GM19035 (cell line): ENCODE data around the gene TMOD2.

Source experiments
- ATAC-seq: cut with Tn5 transposase; IDR thresholded peaks from one replicate; pipeline ENCODE4 v1.9.1; 2021; ENCODE audit not compliant: unreplicated experiment

The TMOD2 gene

GRCh38 chr15:51735228-51736010 is 16.0 kb upstream of the TMOD2 start:
- ATAC-seq = no peak

GRCh38 chr15:51736069-51736468 is 15.3 kb upstream of the TMOD2 start:
- ATAC-seq = no peak

GRCh38 chr15:51736751-51737521 is 14.5 kb upstream of the TMOD2 start:
- peak; percentile 38 for ATAC-seq

GRCh38 chr15:51737522-51738305 is 13.7 kb upstream of the TMOD2 start, which contains the start of gene LYSMD2:
Gene LYSMD2 (minus strand): TSS chr15:51737655. CDS start chr15:51737622, 33 bp downstream.
- ATAC-seq = peak; percentile 46

- no peak for ATAC-seq
Observed at GRCh38 chr15:51738553-51738952, 12.8 kb upstream of the TMOD2 start.

- ATAC-seq = no peak
Observed at GRCh38 chr15:51739061-51739712, 12.2 kb upstream of the TMOD2 start.

GRCh38 chr15:51749307-51749706 is 2.1 kb upstream of the TMOD2 start:
- no peak for ATAC-seq

- ATAC-seq = no peak
Observed at GRCh38 chr15:51750186-51750585, 1.2 kb upstream of the TMOD2 start.

- peak; percentile 43 for ATAC-seq
Observed at GRCh38 chr15:51751697-51752683, 593 bp downstream of the TMOD2 start.

GRCh38 chr15:51752888-51753287 is 1.5 kb downstream of the TMOD2 start:
- no peak for ATAC-seq

GRCh38 chr15:51754267-51754666 is 2.9 kb downstream of the TMOD2 start:
- no peak for ATAC-seq

- no peak for ATAC-seq
Observed at GRCh38 chr15:51755790-51756189, 4.4 kb downstream of the TMOD2 start.

GRCh38 chr15:51756482-51756881 is 5.1 kb downstream of the TMOD2 start:
- no peak for ATAC-seq

GRCh38 chr15:51757450-51757849 is 6.1 kb downstream of the TMOD2 start:
- no peak for ATAC-seq

- ATAC-seq = no peak
Observed at GRCh38 chr15:51758645-51759044, 7.2 kb downstream of the TMOD2 start.

GRCh38 chr15:51759557-51760070 is 8.2 kb downstream of the TMOD2 start:
- no peak for ATAC-seq

GRCh38 chr15:51760805-51761204 is 9.4 kb downstream of the TMOD2 start:
- ATAC-seq = no peak

- ATAC-seq = no peak
Observed at GRCh38 chr15:51765751-51766150, 14.4 kb downstream of the TMOD2 start.

- ATAC-seq = no peak
Observed at GRCh38 chr15:51766341-51766740, 14.9 kb downstream of the TMOD2 start.
